GM19025 (cell line): ENCODE data around the gene GLB1L3.
"Not testable (repeated sequence)": the region's sequence is repeated elsewhere in the genome, so short reads cannot be mapped to it uniquely, and the experiment has no call there.

Experiments
- ATAC-seq: cut with Tn5 transposase; IDR thresholded peaks from one replicate; pipeline ENCODE4 v1.9.1; 2021; ENCODE audit warnings: mild to moderate bottlenecking, low read depth, moderate library complexity; ENCODE audit not compliant: unreplicated experiment

The GLB1L3 gene

GRCh38 chr11:134272381-134273316 lies 3.5 kb upstream of the GLB1L3 start:
- no peak for ATAC-seq

- ATAC-seq: no peak
Measured at GRCh38 chr11:134273317-134273712, 2.9 kb upstream of the GLB1L3 start.

DNA sequence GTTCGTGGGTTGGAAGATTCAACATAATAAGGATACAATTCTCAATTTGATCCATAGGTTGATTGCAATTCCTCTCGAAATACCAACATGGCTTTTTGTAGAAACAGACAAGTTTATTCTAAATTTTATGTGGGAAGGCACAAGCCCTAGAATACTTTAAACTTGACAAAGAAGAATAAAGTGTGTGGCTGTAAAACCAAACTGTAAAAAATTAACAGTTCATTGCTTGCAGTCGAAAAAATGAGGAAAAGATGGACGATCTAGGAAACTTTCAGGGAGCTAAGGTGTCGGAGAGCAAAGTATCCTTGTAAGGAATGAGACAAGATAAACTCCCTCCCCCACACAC lies 1.0 kb upstream of the GLB1L3 start:
- no peak for ATAC-seq

- no peak for ATAC-seq
Measured at GRCh38 chr11:134276396-134277182, 410 bp downstream of the GLB1L3 start.

DNA sequence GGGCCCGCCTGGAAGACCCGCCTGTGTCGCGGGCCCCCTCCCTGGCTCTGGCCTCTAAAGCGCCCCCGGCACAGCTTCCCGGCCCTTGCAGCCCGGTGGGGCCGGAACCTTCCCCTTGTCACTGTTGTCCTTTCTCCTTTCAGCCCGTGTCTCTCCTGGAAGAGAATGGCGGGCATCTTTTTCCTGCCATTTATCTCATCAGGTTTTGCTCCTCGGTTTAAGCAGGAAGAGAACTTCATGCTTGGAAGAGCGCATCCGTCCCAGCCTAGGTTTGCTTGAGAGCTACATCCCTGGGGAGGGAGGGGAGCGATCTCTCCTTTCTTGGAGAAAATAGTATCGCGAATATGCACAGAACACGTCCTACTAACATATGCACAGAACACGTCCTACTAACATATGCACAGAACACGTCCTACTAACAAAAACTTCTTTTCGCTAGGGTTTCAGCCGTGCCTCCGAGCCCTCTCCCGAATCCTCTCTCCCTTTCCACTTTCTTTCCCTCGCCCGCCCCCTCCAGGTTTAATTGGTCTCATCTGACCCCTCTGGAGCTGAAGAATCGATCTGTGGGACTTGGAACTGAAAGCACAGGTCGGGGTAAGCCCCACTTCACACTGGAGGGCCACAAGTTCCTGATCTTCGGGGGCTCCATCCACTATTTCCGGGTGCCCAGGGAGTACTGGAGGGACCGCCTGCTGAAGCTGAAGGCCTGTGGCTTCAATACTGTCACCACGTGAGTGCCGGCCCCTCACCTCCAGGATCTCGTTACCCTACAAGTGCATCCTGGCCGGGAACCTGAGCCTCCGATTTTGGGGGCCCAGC lies 1.2 kb downstream of the GLB1L3 start:
- ATAC-seq: no peak

GRCh38 chr11:134278356-134278755 lies 2.2 kb downstream of the GLB1L3 start:
- no peak for ATAC-seq

DNA sequence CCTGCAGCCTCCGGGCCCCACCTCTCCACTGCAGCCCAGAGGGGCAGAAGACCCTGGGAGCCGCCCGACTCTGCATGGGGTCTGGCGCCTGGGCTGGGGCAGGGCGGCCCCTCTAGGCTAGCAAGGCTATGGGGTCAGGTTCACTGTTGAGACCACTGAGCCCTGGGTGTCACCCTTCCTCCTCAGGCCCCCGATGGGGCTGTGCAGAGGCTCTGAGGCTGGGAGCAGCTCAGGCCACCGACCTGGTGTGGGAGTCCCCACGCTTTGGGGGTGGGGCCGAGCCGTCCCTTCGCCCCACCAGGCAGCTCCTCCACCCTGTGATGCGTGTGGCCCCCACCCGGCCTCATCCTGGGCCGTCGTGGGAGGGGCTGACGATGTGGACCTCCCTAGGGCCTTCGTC lies 5.5 kb downstream of the GLB1L3 start:
- not testable (repeated sequence) for ATAC-seq

DNA sequence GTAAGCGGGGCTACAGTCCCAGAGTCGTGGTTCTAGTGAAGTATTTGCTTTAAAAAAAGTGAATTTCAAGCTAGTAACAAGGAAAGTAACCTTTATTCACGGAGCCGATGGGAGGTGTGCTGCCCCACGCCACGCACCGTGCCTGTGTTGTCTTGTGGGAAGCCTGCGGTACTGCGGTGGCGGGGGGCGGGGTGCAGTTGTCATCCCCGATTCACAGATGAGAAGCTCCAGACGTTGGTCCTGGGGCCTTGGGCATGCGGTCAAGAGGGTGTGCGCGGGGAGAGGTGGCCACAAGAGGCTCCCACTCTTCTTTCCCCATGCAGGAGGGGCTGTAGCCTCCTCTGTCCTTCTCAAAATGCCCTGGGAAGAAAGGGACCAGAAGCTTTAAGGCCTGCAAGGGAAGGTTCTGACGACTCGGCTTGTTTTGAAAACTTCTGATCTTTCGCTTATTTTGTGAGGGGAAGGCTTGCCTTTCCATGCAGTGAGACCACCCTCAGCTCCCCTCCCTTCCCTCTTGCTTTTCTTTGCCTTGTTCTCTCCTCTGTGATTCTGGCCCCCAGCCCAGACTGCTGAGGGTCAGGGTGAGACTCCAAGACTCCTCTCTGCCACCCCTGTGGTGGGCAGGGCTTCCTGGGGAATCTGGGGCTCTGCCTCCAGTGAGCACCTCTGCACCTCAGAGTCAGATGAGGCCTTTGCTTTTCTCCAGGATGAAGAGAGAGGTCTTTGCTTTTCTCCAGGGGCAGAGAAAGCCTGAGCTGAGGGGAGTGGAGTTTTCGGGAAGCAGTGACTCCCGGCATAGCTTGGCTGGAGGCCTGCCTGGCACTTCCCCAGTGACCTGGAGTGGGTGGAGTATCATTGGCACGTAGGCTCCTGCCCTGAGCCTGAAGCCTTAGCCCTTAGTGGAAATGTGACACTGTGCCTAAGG lies 6.2 kb downstream of the GLB1L3 start:
- no peak for ATAC-seq

- no peak for ATAC-seq
Measured at GRCh38 chr11:134283461-134284230, 7.5 kb downstream of the GLB1L3 start.

- ATAC-seq: not testable (repeated sequence)
Measured at GRCh38 chr11:134284349-134284748, 8.2 kb downstream of the GLB1L3 start.

- ATAC-seq: no peak
Measured at GRCh38 chr11:134287561-134287960, 11.4 kb downstream of the GLB1L3 start.

DNA sequence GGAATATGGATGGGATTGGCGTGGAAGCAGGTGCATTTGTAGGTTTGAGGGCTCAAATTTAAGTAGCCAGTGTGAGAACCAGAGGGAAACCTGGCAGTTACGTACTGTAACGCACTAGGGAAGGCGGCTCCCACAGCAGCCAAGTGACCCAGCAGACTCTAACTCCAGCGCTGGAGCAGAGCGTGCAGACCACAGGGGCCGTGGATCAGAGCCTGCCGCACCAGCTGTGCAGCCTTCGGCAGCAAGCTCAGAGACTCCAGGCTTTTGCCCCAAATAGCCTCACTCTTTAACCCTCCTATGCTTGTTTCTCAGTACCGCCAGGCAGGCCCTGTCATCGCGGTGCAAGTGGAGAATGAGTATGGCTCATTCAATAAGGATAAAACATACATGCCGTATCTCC lies 12.3 kb downstream of the GLB1L3 start:
- ATAC-seq: no peak

DNA sequence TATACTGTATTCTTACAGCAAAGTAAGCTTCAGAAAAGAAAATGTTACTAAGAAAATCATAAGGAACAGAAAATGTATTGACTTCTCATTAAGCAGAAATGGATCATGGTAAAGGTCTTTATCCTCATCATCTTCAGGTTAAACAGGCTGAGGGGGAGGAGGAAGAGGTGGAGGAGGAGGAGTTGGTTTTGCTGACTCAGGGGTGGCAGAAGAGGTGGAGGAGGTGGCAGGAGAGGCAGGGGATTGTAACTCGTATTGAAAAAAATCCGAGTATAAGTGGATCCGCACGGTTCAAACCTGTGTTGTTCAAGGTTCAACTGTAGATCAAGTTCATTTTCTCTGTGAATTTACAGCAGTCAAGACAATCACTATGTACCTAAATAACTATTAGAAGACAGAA lies 13.0 kb downstream of the GLB1L3 start:
- no peak for ATAC-seq

DNA sequence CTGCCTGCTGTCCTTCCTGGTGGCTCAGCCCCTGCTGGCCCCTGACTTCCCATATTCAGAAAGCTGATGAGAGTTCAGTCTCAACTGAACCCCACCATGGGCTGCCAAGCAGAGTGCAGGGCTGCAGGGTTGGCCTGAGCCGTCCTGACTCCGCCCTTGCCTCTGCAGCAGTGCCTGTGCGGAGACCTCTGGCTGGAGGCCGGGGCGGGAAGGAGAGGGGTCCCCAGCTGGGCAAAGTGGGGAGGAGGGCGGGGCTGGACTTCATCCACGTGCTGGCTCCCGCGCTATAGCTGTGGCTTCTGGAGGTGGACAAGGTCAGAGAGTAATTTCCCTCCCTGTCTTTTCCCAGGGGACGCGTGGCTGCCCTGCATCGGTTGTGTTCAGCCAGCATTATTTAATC lies 13.6 kb downstream of the GLB1L3 start:
- ATAC-seq: no peak

DNA sequence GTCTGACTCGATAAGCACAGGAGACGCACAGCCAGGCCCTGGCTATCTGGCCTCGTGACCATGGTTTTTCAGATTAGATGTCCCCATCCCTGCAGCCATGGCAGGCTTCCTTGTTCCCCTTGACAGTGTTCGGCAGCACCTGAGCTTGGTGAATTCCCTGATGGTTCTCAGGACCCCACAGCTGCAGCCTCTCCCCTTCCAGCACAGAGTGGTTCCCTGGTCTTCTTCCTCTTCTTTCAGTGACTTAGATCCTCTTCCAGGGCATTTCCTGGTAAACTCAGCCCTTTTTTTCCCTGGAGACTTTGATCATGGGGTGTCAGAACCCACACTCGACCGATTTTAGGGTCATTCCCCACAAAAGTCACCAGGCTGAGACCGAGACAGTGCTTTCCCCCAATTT lies 14.5 kb downstream of the GLB1L3 start:
- no peak for ATAC-seq

DNA sequence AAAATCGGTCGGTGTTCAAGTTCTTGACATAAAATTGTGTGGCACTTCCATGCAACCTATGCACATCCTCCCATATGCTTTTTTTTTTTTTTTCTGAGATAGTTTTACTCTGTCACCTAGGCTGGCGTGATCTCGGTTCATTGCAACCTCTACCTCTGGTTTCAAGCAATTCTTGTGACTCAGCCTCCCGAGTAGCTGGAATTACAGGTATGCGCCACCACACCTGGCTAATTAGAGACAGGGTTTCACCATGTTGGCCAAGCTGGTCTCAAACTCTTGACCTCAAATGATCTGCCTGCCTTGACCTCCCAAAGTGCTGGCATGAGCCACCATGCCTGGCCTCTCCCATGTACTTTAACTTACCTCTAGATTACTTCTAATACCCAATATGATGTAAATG lies 15.0 kb downstream of the GLB1L3 start:
- ATAC-seq: no peak

DNA sequence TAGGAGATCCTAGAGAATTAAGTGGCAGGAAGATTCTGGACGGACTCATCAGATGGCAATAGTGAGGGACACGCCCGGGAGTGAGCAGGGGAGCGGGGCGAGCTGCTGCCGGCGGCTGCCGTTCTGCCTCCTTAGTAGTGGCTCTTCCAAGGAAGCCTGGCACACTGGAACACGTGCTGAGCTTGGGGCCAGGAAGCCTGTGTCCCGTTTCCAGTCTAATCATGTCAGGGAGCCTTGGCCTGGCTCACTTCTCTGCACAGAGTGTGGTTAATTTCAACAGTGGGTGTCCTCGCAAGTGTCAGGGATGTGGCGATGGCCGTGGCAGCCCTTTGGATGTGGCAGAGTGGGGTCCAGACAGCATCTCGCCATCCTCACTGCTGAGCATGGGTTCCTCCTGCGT lies 16.5 kb downstream of the GLB1L3 start:
- ATAC-seq: no peak

DNA sequence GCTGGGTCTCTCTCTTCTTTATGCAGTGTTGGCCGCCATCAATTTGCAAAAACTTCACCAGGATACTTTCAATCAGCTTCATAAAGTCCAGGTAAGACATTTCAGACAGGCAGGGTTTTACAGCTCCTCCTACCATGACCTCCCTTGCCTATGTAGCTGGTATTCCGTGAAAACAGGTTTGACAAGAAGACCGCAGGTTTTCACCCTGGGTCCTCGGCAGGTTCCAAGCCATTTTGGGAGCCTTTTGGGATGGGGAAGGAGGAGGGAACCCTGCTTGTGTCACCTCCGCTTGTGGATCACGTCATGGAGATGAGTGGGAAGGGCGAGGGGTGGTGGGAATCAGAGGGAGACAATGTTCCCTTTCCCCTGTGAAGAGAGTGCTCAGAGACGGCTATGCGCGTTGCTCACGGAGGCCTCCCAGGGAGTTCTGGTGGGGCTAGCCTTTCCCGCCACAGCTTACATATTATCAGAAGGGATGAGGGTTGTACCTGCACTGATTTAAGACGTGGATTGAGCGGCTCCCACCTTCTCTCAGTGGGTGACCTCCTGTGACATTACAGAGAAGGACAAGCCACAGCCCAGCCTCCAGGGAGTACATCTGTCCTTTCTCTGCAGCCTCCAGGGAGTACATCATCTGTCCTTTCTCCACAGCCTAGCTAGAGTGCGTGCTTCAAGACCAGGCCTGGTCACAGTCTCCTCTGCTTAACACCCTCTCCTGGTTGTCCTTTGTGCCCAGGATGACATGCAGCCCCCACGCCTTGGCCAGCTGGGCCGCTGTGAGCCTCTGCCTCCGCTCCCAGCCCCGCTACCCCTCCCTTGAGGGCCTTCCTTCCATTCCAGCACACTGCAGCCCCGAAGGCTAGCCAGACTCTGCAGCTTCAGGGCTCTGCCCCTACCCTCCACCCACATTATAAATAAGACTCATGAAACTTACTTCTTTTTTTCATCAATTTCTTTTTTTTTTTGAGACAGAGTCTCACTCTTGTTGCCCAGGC lies 17.2 kb downstream of the GLB1L3 start:
- no peak for ATAC-seq
